ENCODE measurements around the gene RCOR1. TPM values are rescaled to one million over a fixed set of nuclear protein-coding genes. Genes with fewer than 3 reads are reported as not detected.
A peak's percentile ranks its signal among the peaks of the same experiment; 100 is the strongest.

Gene RCOR1
- polyA plus RNA-seq, 2 of the 4 experiments (the other 2 are of a cell fraction): 17.7 to 24.7 TPM

GRCh38 chr14:102591372-102591943 lies 991 bp upstream of the RCOR1 start:
- 1% methylated on average over 9 of the region's 37 CpGs for WGBS (ENCODE audit: missing lambda C conversion rate)
- TF ChIP-seq FOSL2 (IDR thresholded peaks at IDR 0.05): no peak
- no peak for TF ChIP-seq FOSL2 (CRISPR knock-in tag; IDR thresholded peaks at IDR 0.05)
- peak; percentile 28; the same call in 1 of the 2 replicates for TF ChIP-seq POLR2A (IDR thresholded peaks at IDR 0.05; ENCODE audit: low read length)
- no peak for TF ChIP-seq ZNF302 (CRISPR knock-in tag; IDR thresholded peaks at IDR 0.05)
- peak; percentile 42; the same call in 1 of the 2 replicates for TF ChIP-seq MAX (IDR thresholded peaks at IDR 0.05)
- POLR2A ChIA-PET: interaction anchor here (0.6 to 2.4 kb wide), 4 partner anchors 54 to 155 kb away, joined by 3 to 23 read pairs (median 5); no protein-coding TSS in a partner anchor
- Histone ChIP-seq H3K4me3 (peak overlapping the region; percentile 85), H3K27ac (peak overlapping the region; percentile 96 to 98), H3K4me1 (peaks cover 36% of the 10 kb centered on the region), H3K9me3 (no peaks in the 10 kb centered on the region), H3K4me2 (peak overlapping the region; percentile 91)
- CTCF ChIA-PET: interaction anchor here (0.6 to 4.4 kb wide), 12 partner anchors 12 to 104 kb away, joined by 3 to 39 read pairs (median 4); no protein-coding TSS in a partner anchor
- FAIRE-seq (no peak), ATAC-seq (peak; percentile 16 to 39; a peak in 4 of 6 replicates), DNase-seq (ENCODE audit: low read depth in 1 of 2, low spot score in 1 of 2) (peak in 1 of 2 experiments; percentile 40)

- POLR2A ChIA-PET: interaction anchor here (1.8 kb wide), 1 partner anchor 68 kb away, joined by 7 read pairs; no protein-coding TSS in a partner anchor
- DNase-seq (ENCODE audit: low read depth in 1 of 2, low spot score in 1 of 2) (no peak), FAIRE-seq (no peak), ATAC-seq (peak in 1 of 2 experiments; percentile 33; a peak in 3 of 6 replicates)
- H3K27ac ChIP-seq: peak overlapping the region; percentile 91 to 98
- peaks cover 36% of the 10 kb centered on the region for H3K4me1 ChIP-seq
- CTCF ChIA-PET: interaction anchor here (1.1 to 3.9 kb wide), 4 partner anchors 11 to 190 kb away, joined by 3 to 34 read pairs (median 5); no protein-coding TSS in a partner anchor
- peak overlapping the region; percentile 85 for H3K4me3 ChIP-seq
- no peaks in the 10 kb centered on the region for H3K9me3 ChIP-seq
- peak overlapping the region; percentile 77 for H3K4me2 ChIP-seq
- TF ChIP-seq CBX8 (IDR thresholded peaks at IDR 0.05) (no peak), HOXB13 (CRISPR knock-in tag; IDR thresholded peaks at IDR 0.05; ENCODE audit: low read depth) (no peak), CHD4 (IDR thresholded peaks at IDR 0.05; ENCODE audit: borderline replicate concordance) (no peak), HDAC2 (IDR thresholded peaks at IDR 0.05) (no peak), FOSB (CRISPR knock-in tag; IDR thresholded peaks at IDR 0.05) (no peak), ESRRA (IDR thresholded peaks at IDR 0.05; ENCODE audit: borderline replicate concordance, low read length) (no peak), NFE2L2 (conservative IDR thresholded peaks at IDR 0.05; ENCODE audit: low read length) (no peak), EHF (CRISPR knock-in tag; IDR thresholded peaks at IDR 0.05) (no peak), EHMT2 (IDR thresholded peaks at IDR 0.05; ENCODE audit: low read depth) (no peak), RCOR1 (IDR thresholded peaks at IDR 0.05; ENCODE audit: low read depth, low read length) (no peak), NPAS2 (CRISPR knock-in tag; IDR thresholded peaks at IDR 0.05; ENCODE audit: borderline replicate concordance) (no peak), ELK1 (IDR thresholded peaks at IDR 0.05; ENCODE audit: low read depth, low read length) (no peak), TFCP2L1 (CRISPR knock-in tag; IDR thresholded peaks at IDR 0.05) (no peak), JUNB (IDR thresholded peaks at IDR 0.05) (no peak), HOXA7 (CRISPR knock-in tag; IDR thresholded peaks at IDR 0.05) (no peak), REST (IDR thresholded peaks at IDR 0.05) (no peak), EP300 (IDR thresholded peaks at IDR 0.05) (no peak), MAFK (IDR thresholded peaks at IDR 0.05; ENCODE audit: partially characterized antibody) (no peak), NR3C1 (IDR thresholded peaks at IDR 0.05) (no peak)
- no CpG with 5 or more reads among the region's 49 CpGs for WGBS (ENCODE audit: missing lambda C conversion rate)
These were observed 263 bp downstream of the RCOR1 start for GRCh38 chr14:102592763-102593060.

Measured in A549 (cell line).